HG03064 (cell line): ENCODE results near the gene HECTD4.
"Not testable (repeated sequence)": the region's sequence is repeated elsewhere in the genome, so short reads cannot be mapped to it uniquely, and the experiment has no call there.

Experiments
- ATAC-seq: cut with Tn5 transposase; IDR thresholded peaks from one replicate; pipeline ENCODE4 v1.9.1; 2021; ENCODE audit warnings: low read depth; ENCODE audit not compliant: unreplicated experiment

HECTD4 gene

GRCh38 chr12:112226768-112227167, 155.5 kb downstream of the HECTD4 start:
- no peak for ATAC-seq

GRCh38 chr12:112220628-112221027, 161.6 kb downstream of the HECTD4 start:
- ATAC-seq, result not testable (repeated sequence)

DNA sequence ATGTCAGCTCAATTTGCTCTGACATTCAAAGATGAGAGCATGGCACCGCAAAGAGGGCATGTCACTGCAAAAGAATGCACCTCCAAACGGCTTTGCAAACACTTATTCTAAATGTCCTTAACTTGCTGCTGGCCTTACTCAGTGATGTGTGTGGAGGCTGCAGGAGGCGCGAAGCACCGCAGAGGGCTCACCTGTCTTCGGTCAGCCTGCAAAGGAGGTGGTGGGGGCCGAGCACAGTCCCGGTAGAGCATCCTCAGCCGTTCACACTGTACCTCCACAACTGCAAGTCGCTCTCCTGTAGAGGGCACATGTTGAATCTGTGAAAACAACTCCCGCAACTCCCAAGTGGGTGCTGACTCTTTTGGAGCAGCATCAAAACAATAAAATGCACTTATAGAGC, 163.0 kb downstream of the HECTD4 start:
- no peak for ATAC-seq

- no peak for ATAC-seq
Observed at GRCh38 chr12:112218150-112218549, 164.1 kb downstream of the HECTD4 start.

DNA sequence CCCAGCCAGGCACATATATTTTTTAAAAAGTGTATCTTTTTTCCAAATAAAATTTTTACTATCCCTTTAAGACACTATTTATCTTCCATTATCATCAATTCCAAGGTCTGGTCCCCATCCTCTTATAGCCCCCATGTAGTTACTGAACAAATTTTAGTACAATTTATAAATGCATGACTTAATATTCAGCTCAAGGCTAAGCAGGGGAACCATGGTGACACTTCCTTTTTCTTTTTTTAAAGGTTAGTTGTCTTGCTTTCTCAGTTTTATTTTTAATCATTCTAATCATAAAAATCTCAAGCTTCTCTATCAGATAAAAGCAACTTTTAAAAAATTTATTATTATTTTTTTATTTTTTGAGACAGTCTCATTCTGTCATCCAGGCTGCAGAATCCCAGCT, 164.6 kb downstream of the HECTD4 start:
- no peak for ATAC-seq

DNA sequence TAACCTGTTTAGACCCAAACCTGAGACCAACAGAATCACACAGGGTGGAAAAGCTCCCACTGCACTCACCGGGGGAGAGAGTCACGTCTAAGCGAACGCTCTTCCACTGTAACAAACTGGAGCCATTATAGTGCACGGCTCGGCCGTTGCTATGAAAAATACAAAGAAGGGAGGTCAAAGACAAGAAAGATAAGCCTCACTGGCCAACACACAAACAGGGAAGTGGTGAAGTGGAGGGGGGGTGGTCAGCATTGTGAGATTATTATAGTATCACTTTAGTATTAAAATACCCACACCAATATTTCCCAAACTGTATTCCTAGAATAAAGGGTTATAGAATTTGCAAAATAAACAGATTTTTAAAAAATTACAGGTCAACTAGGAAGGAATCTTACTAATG, 166.0 kb downstream of the HECTD4 start:
- ATAC-seq, result no peak

GRCh38 chr12:112214064-112214463, 168.2 kb downstream of the HECTD4 start:
- ATAC-seq, result no peak

GRCh38 chr12:112208301-112208910, 173.8 kb downstream of the HECTD4 start:
- ATAC-seq, result no peak

DNA sequence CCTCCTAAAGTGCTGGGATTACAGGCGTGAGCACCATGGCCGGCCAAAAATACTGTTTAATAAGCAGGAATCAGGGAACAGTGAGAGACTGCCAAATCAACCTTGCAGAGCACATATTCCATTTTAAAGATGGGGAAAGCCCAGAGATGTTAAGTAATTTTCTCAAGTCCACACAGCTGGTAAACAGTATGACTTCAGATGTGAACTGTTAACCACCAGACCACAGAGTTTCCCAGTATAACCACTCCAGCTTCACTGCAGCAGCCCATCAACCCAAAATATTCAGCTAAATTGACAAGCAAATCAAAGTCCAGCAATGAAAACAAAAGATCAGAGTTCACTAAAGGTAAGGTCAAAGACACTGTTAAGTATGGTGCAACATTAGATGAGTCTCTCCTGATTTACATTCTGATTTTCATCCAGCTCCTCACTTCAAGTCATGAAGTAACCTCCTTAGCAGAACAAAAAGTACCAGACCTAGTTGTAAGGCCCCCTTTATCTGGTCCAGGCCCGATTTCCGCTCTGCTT, 174.8 kb downstream of the HECTD4 start:
- no peak for ATAC-seq

GRCh38 chr12:112206944-112207343, 175.3 kb downstream of the HECTD4 start:
- ATAC-seq, result no peak

- no peak for ATAC-seq
Observed at GRCh38 chr12:112199136-112199535, 183.1 kb downstream of the HECTD4 start.

GRCh38 chr12:112198120-112198733, 184.0 kb downstream of the HECTD4 start:
- no peak for ATAC-seq

GRCh38 chr12:112196196-112196875, 185.9 kb downstream of the HECTD4 start:
- ATAC-seq, result no peak

DNA sequence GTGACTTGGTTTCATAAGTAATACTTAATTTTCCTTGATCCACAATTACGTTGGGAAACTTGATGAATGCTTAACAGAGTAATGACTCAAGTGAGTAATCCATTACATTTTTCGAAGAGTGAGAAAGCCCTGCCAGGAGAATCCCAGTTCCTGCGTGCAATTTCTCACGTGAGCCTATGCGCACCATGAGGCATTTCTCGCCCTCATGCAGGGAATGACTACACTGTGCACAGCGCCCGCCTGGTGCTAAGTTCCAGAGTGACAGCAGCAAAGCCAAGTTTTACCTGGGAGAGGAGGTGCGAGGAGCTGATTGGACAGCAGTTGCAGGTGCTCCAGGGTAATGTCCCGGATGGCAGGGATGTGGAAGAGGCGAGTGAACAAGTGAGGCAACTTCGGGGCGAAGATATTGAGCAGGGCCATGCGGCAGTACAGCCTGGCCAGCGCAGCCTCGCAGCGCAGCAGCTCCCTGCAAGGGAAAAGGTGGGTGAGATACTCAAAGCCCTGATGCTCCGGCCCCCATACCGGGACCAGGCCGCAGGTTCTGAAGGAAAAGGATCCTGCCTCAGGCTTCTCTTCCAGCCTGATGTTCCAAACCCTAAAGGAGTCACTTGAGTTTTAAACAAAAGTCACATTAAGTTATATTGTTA, 187.5 kb downstream of the HECTD4 start:
- no peak for ATAC-seq

- ATAC-seq, result no peak
Observed at GRCh38 chr12:112192475-112192874, 189.8 kb downstream of the HECTD4 start.

GRCh38 chr12:112191840-112192321, 190.3 kb downstream of the HECTD4 start:
- no peak for ATAC-seq

DNA sequence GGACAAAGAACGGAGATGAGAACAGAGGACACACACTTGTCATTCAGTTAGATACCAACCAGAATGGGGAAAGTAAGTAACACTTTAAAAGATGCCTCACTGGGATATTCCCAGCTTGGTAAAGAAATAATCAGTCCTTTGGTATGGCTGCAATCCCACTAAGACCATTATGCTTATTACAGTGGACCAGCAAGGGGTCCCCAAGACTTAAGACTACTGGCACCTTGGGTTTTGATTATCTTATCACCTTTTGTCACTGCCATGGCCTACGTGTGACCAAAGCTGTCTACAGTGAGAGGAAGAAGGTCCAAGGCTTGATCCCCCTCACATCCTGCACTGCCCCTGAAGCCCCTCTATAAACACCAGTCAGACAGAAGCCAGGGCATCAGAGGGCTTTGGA, 191.0 kb downstream of the HECTD4 start:
- no peak for ATAC-seq

- no peak for ATAC-seq
Observed at GRCh38 chr12:112190231-112191025, 191.8 kb downstream of the HECTD4 start.

- no peak for ATAC-seq
Observed at GRCh38 chr12:112188130-112188830, 194.0 kb downstream of the HECTD4 start.
